ENCODE results near the gene MEF2D.

DNA sequence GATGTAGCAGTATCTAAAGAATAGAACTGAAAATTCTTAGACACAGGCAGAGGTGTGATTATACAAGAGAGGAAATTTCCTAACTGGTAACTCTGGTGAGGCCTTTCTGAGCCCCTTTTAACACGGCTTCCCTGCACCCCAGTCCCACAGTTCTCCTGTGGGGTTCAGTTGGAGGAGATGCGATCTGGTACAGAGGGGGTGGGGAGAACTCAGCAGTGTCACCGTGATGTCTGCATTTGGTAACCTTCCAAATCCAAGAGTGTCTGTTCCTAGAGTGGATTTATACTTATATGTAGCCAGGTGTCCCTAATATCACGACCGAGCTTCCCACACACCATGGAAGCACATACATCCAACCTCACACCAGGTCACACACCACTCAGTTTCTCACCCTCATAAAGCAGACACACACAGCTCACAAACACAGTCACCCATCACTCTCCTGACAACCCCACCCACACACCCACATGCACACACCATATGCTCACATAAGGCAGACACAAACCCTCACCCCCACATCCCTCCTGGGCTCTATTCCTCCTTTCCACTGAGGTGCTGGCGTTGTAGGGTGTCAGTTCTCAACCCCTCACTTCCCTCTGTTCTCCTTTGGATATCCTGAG is 83.1 kb downstream of the MEF2D start:
- TF ChIP-seq, protein P1, sequence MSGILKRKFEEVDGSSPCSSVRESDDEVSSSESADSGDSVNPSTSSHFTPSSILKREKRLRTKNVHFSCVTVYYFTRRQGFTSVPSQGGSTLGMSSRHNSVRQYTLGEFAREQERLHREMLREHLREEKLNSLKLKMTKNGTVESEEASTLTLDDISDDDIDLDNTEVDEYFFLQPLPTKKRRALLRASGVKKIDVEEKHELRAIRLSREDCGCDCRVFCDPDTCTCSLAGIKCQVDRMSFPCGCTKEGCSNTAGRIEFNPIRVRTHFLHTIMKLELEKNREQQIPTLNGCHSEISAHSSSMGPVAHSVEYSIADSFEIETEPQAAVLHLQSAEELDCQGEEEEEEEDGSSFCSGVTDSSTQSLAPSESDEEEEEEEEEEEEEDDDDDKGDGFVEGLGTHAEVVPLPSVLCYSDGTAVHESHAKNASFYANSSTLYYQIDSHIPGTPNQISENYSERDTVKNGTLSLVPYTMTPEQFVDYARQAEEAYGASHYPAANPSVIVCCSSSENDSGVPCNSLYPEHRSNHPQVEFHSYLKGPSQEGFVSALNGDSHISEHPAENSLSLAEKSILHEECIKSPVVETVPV (CRISPR knock-in tag; IDR thresholded peaks at IDR 0.05): no peak
- TF ChIP-seq ZNF8 (CRISPR knock-in tag; IDR thresholded peaks at IDR 0.05) (no peak), TCF4 (CRISPR knock-in tag; IDR thresholded peaks at IDR 0.05; ENCODE audit: borderline replicate concordance) (no peak)
- TF ChIP-seq, protein P2, sequence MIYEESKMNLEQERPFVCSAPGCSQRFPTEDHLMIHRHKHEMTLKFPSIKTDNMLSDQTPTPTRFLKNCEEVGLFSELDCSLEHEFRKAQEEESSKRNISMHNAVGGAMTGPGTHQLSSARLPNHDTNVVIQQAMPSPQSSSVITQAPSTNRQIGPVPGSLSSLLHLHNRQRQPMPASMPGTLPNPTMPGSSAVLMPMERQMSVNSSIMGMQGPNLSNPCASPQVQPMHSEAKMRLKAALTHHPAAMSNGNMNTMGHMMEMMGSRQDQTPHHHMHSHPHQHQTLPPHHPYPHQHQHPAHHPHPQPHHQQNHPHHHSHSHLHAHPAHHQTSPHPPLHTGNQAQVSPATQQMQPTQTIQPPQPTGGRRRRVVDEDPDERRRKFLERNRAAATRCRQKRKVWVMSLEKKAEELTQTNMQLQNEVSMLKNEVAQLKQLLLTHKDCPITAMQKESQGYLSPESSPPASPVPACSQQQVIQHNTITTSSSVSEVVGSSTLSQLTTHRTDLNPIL (CRISPR knock-in tag; IDR thresholded peaks at IDR 0.05; ENCODE audit: low read depth): no peak
